Karpas-422 (cell line): ENCODE data around the gene EPB41L5. TPM values are rescaled to one million over a fixed set of nuclear protein-coding genes. Genes with fewer than 3 reads are reported as not detected.
A peak's percentile ranks its signal among the peaks of the same experiment; 100 is the strongest.

ENCODE experiments used
- DNase-seq: peaks from one replicate; pipeline ENCODE4 v3.0.0-alpha.2; 2015
- H2AFZ ChIP-seq: fragments of 200-600 bp; sonication (generic); 2 replicates; pipeline ENCODE4 v1.6.1; 2014; ENCODE audit warnings: antibody characterized with exemption, low read length, mixed read lengths
- H3K27ac ChIP-seq: fragments of 200-600 bp; sonication (generic); 2 replicates; pipeline ENCODE4 v1.5.1; 2014; ENCODE audit warnings: mild to moderate bottlenecking, low read length, moderate library complexity
- H3K27me3 ChIP-seq: fragments of 200-600 bp; sonication (generic); 2 replicates; pipeline ENCODE4 v1.6.1; 2014; ENCODE audit warnings: low read length, mixed read lengths
- H3K36me3 ChIP-seq: fragments of 200-600 bp; sonication (generic); 2 replicates; pipeline ENCODE4 v1.6.1; 2014; ENCODE audit warnings: low read length, mixed read lengths; ENCODE audit not compliant: insufficient read depth
- H3K4me1 ChIP-seq: fragments of 200-600 bp; sonication (generic); 2 replicates; pipeline ENCODE4 v1.6.1; 2014; ENCODE audit warnings: mild to moderate bottlenecking, low read length, mixed read lengths
- H3K4me2 ChIP-seq: fragments of 200-600 bp; sonication (generic); 2 replicates; pipeline ENCODE4 v1.6.1; 2014; ENCODE audit warnings: low read length, low read depth, mild to moderate bottlenecking; ENCODE audit not compliant: poor library complexity, severe bottlenecking
- H3K4me3 ChIP-seq: fragments of 200-600 bp; sonication (generic); 2 replicates; pipeline ENCODE4 v1.5.1; 2014; ENCODE audit warnings: mild to moderate bottlenecking, antibody characterized with exemption, low read length, mixed read lengths
- H3K79me2 ChIP-seq: fragments of 200-600 bp; sonication (generic); 2 replicates; pipeline ENCODE4 v1.6.1; 2014; ENCODE audit warnings: mild to moderate bottlenecking, low read length, mixed read lengths
- H3K9ac ChIP-seq: fragments of 200-600 bp; sonication (generic); 2 replicates; pipeline ENCODE4 v1.6.0; 2014; ENCODE audit warnings: low read length
- H3K9me2 ChIP-seq: fragments of 200-600 bp; sonication (generic), shearing (Covaris generic); replicated peaks from 2 replicates; pipeline ENCODE4 v1.6.0; 2014; ENCODE audit warnings: mild to moderate bottlenecking, low read length, moderate library complexity; ENCODE audit not compliant: insufficient read depth
- H3K9me3 ChIP-seq: fragments of 300-700, 200-600 bp; sonication (generic); 2 replicates; pipeline ENCODE4 v1.6.1; 2014; ENCODE audit warnings: low read length, mixed read lengths
- H4K20me1 ChIP-seq: fragments of 200-600 bp; sonication (generic); 2 replicates; pipeline ENCODE4 v1.6.1; 2014; ENCODE audit warnings: mild to moderate bottlenecking, antibody characterized with exemption, low read length, low read depth; ENCODE audit not compliant: insufficient read depth
- small RNA-seq: library from RNA; depleted of rRNA; stranded (forward); fragments of <200 nt; gene quantifications from one replicate; pipeline ENCODE3, GENCODE V24; 2014
- total RNA-seq: library from RNA; depleted of rRNA; stranded (reverse); fragments of >200 nt; shearing (Covaris generic); gene quantifications from 2 replicates; pipeline ENCODE4 v1.2.3, GENCODE V29; 2014; ENCODE audit warnings: low replicate concordance; rRNA removed

EPB41L5 gene
- total RNA-seq, 1 experiment from 2014 or later: 3.1 TPM

DNA sequence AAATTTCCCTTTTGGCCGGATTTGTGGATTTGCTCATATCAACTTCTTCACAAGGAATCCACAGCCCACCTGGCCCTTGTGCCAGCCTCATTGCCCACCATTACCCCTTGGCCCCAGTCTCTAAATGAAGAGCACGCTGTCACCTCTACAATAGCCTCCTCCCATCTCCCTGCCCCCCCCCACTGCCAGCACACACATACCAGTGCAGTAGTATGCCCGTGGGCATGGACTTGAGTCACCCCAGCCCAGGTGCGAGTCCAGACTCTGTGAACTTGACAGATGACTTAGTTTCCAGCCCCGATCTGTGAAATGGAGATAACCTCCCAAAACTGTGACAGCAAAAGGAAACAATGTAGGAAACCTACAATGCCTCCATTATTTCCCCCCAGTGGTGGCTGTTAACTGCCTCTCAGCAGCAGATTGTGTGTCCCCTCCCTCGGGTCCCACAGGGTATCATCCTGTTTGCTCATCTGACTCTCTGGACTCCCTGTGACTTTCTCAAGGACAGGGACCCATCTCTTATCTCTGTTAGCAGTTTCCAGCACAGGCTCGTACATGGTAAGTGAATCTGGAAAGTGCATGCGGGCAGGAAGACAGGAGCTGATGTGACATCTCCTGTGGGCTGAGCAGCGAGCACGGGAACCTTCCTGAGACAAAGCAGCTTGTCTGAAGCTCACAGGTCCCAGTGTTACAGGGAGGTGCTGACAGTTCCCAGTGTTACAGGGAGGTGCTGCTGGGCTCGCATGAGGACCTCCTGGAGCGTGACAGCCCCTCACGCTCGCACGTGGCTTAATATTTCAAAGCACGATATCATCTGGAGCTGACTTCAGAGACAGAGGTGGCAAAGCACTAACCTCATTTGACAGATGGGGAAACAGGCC is 214.5 kb downstream of the EPB41L5 start:
- DNase-seq: no peak
- Histone ChIP-seq H3K36me3 (no peaks in the 10 kb centered on the region), H3K4me3 (no peak overlapping the region), H3K27ac (no peak overlapping the region), H3K9me2 (no peaks in the 10 kb centered on the region), H3K27me3 (no peaks in the 10 kb centered on the region), H2AFZ (no peak overlapping the region), H3K4me2 (no peak overlapping the region), H3K9ac (no peak overlapping the region), H4K20me1 (no peaks in the 10 kb centered on the region), H3K9me3 (no peaks in the 10 kb centered on the region), H3K4me1 (peaks cover 31% of the 10 kb centered on the region), H3K79me2 (0 out of 2 replicates have a peak, but pooled peaks cover 4% of the 10 kb centered on the region)

GRCh38 chr2:120228503-120228902 is 215.6 kb downstream of the EPB41L5 start:
- H3K4me1 ChIP-seq: peaks cover 24% of the 10 kb centered on the region

More at GRCh38 chr2:120228503-120228902, 215.6 kb downstream of the EPB41L5 start:
- H3K9me3 ChIP-seq: no peaks in the 10 kb centered on the region
- no peak overlapping the region for H3K4me2 ChIP-seq
- no peak overlapping the region for H3K9ac ChIP-seq
- no peak overlapping the region for H3K27ac ChIP-seq
- H3K4me3 ChIP-seq: no peak overlapping the region
- no peak overlapping the region for H2AFZ ChIP-seq
- H3K79me2 ChIP-seq: no peaks in the 10 kb centered on the region
- H4K20me1 ChIP-seq: no peaks in the 10 kb centered on the region
- peak; percentile 53 for DNase-seq
- H3K36me3 ChIP-seq: no peaks in the 10 kb centered on the region
- H3K9me2 ChIP-seq: no peaks in the 10 kb centered on the region
- no peaks in the 10 kb centered on the region for H3K27me3 ChIP-seq

Small RNA genes lying within 50 kb of the gene (small RNA-seq; reads per million reads assigned to genes)
- gene MTND4LP14 (not detected), gene RF00019 (not detected)

Other genes starting within 250 kb of the EPB41L5 start
- 12.9 and 13.0 TPM in 2 replicates for gene TMEM185B, start 210.3 kb downstream of the EPB41L5 start, total RNA-seq
- 7.2 and 19.4 TPM in 2 replicates for gene RALB, start 239.8 kb downstream of the EPB41L5 start, total RNA-seq